ENCODE results near the gene NFKB1. TPM values are rescaled to one million over a fixed set of nuclear protein-coding genes. Genes with fewer than 3 reads are reported as not detected.
A peak's percentile ranks its signal among the peaks of the same experiment; 100 is the strongest.
"Not testable (repeated sequence)": the region's sequence is repeated elsewhere in the genome, so short reads cannot be mapped to it uniquely, and the experiment has no call there.

Gene NFKB1
- total and polyA plus RNA-seq, 5 donors: 8.8 to 24.0 (median 21.8) TPM

DNA sequence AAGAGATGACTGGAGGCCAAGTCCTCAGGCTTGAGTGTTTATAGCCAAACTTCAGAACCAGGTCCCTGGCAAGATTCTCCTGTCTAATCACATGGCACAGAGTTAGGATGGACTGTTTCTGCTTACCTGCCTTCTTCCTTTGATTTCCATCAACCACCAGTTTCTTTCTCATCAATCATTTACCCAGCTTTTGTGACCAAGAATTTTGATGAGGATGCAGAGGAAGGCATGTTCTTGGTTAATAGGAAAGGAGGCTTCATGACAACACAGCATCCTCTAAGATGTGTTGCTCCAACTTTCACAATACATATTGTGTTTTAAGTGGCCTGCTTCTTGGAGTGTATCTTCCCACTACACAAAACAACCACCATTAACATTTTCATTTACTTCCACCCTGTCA is 65.3 kb downstream of the NFKB1 start:
- DNase-seq (no peak), ATAC-seq (no peak)
- no peaks in the 10 kb centered on the region for H3K27me3 ChIP-seq (ENCODE audit: control insufficient read depth, insufficient read depth)
- H3K27ac ChIP-seq (ENCODE audit: low read length): no peak overlapping the region
- no peaks in the 10 kb centered on the region for H3K9me3 ChIP-seq (ENCODE audit: control insufficient read depth, low read length)
- intact Hi-C loops (cut with DNase I): loop anchor here in 1 of 4 donors (10.0 kb wide), 1 partner anchor 62 kb away; the partner anchor contains the start of gene NFKB1
- H3K4me1 ChIP-seq (ENCODE audit: control insufficient read depth, insufficient read depth, low read length): peaks cover 5% of the 10 kb centered on the region
- no peak overlapping the region for H3K4me3 ChIP-seq (ENCODE audit: low read length)

GRCh38 chr4:102567427-102567826 is 66.3 kb downstream of the NFKB1 start:
- H3K9me3 ChIP-seq (ENCODE audit: control insufficient read depth, low read length): no peaks in the 10 kb centered on the region
- DNase-seq: no peak
- WGBS: 64% methylated on average over 1 of the region's 1 CpG
- intact Hi-C loops (cut with DNase I): loop anchor here in 1 of 4 donors (10.0 kb wide), 1 partner anchor 63 kb away; the partner anchor contains the start of gene NFKB1
- H3K4me3 ChIP-seq (ENCODE audit: low read length): no peak overlapping the region
- no peak for ATAC-seq
- no peaks in the 10 kb centered on the region for H3K27me3 ChIP-seq (ENCODE audit: control insufficient read depth, insufficient read depth)
- H3K4me1 ChIP-seq (ENCODE audit: control insufficient read depth, insufficient read depth, low read length): peaks cover 1% of the 10 kb centered on the region
- no peak overlapping the region for H3K27ac ChIP-seq (ENCODE audit: low read length)

DNA sequence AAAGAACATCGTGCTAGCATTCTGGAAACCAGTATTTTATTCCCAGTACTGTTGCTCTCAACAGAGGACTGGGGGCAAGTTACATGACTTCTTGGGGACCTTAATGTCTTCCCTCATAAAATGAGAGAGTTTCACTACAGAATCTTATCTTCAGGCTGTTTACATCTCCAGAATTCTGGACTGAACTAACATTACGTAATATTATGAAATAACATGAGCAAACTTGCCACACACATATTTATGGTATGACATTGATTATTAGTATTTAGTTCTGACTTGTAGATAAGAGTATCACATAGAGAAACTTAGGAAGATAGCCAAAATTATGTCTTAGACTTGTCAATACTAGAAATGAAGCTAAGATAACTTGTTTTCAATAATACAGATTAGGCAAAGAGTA is 68.0 kb downstream of the NFKB1 start:
- H3K4me3 ChIP-seq (ENCODE audit: low read length): no peak overlapping the region
- no peaks in the 10 kb centered on the region for H3K27me3 ChIP-seq (ENCODE audit: control insufficient read depth, insufficient read depth)
- ATAC-seq: no peak
- no peaks in the 10 kb centered on the region for H3K9me3 ChIP-seq (ENCODE audit: control insufficient read depth, low read length)
- H3K27ac ChIP-seq (ENCODE audit: low read length): no peak overlapping the region
- DNase-seq: no peak
- intact Hi-C loops (cut with DNase I): loop anchor here in 1 of 4 donors (10.0 kb wide), 1 partner anchor 64 kb away; the partner anchor contains the start of gene NFKB1
- H3K4me1 ChIP-seq (ENCODE audit: control insufficient read depth, insufficient read depth, low read length): peaks cover 2% of the 10 kb centered on the region
- WGBS: 57% methylated on average over 2 of the region's 2 CpGs

- H3K4me3 ChIP-seq (ENCODE audit: low read length); ATAC-seq; H3K27me3 ChIP-seq (ENCODE audit: control insufficient read depth, insufficient read depth); intact Hi-C loops (cut with DNase I); H3K27ac ChIP-seq (ENCODE audit: low read length); H3K4me1 ChIP-seq (ENCODE audit: control insufficient read depth, insufficient read depth, low read length); H3K9me3 ChIP-seq (ENCODE audit: control insufficient read depth, low read length); DNase-seq: not testable (repeated sequence)
- 99% methylated on average over 1 of the region's 1 CpG for WGBS
These were observed 69.1 kb downstream of the NFKB1 start for GRCh38 chr4:102570211-102570610.

- intact Hi-C loops (cut with DNase I): no loop called here
- Histone ChIP-seq H3K4me3 (ENCODE audit: low read length) (no peak overlapping the region), H3K4me1 (ENCODE audit: control insufficient read depth, insufficient read depth, low read length) (peaks cover 4% of the 10 kb centered on the region), H3K27ac (ENCODE audit: low read length) (no peak overlapping the region), H3K9me3 (ENCODE audit: control insufficient read depth, low read length) (no peaks in the 10 kb centered on the region), H3K27me3 (ENCODE audit: control insufficient read depth, insufficient read depth) (no peaks in the 10 kb centered on the region)
- no peak for DNase-seq
- no peak for ATAC-seq
- 86% methylated on average over 3 of the region's 3 CpGs for WGBS
These were observed 71.3 kb downstream of the NFKB1 start for GRCh38 chr4:102572452-102572851.

GRCh38 chr4:102574317-102574716 is 73.2 kb downstream of the NFKB1 start:
- peaks cover 4% of the 10 kb centered on the region for H3K4me1 ChIP-seq (ENCODE audit: control insufficient read depth, insufficient read depth, low read length)
- ATAC-seq (peak; percentile 51 to 60), DNase-seq (no peak)
- 41% methylated on average over 2 of the region's 2 CpGs for WGBS
- H3K27ac ChIP-seq (ENCODE audit: low read length): no peak overlapping the region
- H3K9me3 ChIP-seq (ENCODE audit: control insufficient read depth, low read length): no peaks in the 10 kb centered on the region
- intact Hi-C loops (cut with DNase I): no loop called here
- H3K27me3 ChIP-seq (ENCODE audit: control insufficient read depth, insufficient read depth): no peaks in the 10 kb centered on the region
- no peak overlapping the region for H3K4me3 ChIP-seq (ENCODE audit: low read length)

- 88% methylated on average over 6 of the region's 6 CpGs for WGBS
- intact Hi-C loops (cut with DNase I): no loop called here
- ATAC-seq: no peak
These were observed 74.4 kb downstream of the NFKB1 start for GRCh38 chr4:102575369-102576129.

DNA sequence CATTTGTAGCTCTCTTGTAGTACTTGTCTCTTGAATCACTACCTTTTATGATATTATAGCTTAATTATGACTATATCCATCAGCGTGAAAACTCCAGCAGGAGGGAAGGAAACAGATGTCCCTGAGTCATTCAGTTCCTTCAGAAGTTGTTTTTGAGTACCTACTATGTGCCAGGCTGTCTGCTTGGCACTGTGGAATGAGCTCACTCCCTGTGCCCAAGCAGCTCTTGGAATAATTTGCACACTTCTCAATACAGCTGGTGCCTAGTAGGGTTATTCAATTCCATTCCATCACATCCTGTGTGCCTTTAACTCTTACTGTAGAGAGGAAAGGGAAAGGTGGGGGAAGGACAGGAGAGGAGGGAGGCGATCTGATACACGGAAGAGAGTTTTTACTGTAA is 77.1 kb downstream of the NFKB1 start:
- Histone ChIP-seq H3K4me1 (ENCODE audit: control insufficient read depth, insufficient read depth, low read length) (peaks cover 4% of the 10 kb centered on the region), H3K9me3 (ENCODE audit: control insufficient read depth, low read length) (no peaks in the 10 kb centered on the region), H3K4me3 (ENCODE audit: low read length) (no peak overlapping the region), H3K27ac (ENCODE audit: low read length) (no peak overlapping the region), H3K27me3 (ENCODE audit: control insufficient read depth, insufficient read depth) (no peaks in the 10 kb centered on the region)
- DNase-seq: no peak
- WGBS: 73% methylated on average over 3 of the region's 3 CpGs
- intact Hi-C loops (cut with DNase I): no loop called here
- ATAC-seq: peak in 1 of 2 donors; percentile 23

More at GRCh38 chr4:102575369-102576129, 74.4 kb downstream of the NFKB1 start:
- no peak for DNase-seq
- Histone ChIP-seq H3K4me1 (ENCODE audit: control insufficient read depth, insufficient read depth, low read length) (peaks cover 4% of the 10 kb centered on the region), H3K27me3 (ENCODE audit: control insufficient read depth, insufficient read depth) (no peaks in the 10 kb centered on the region), H3K27ac (ENCODE audit: low read length) (no peak overlapping the region), H3K4me3 (ENCODE audit: low read length) (no peak overlapping the region), H3K9me3 (ENCODE audit: control insufficient read depth, low read length) (no peaks in the 10 kb centered on the region)

DNA sequence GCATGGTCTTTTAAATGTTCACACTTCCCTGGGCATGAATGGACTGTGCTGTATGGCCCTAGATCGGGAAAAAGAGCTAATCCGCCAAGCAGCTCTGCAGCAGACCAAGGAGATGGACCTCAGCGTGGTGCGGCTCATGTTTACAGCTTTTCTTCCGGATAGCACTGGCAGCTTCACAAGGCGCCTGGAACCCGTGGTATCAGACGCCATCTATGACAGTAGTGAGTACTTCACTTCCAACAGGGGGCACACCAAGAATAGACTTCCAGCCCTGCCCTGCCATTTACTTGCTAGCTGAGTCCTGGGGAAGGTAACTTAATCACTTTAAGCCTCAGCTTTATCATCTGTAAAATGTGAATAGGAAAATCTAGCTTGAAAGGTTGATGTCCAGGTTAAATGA is 77.7 kb downstream of the NFKB1 start:
- Histone ChIP-seq H3K4me1 (ENCODE audit: control insufficient read depth, insufficient read depth, low read length) (peaks cover 4% of the 10 kb centered on the region), H3K9me3 (ENCODE audit: control insufficient read depth, low read length) (no peaks in the 10 kb centered on the region), H3K4me3 (ENCODE audit: low read length) (no peak overlapping the region), H3K27me3 (ENCODE audit: control insufficient read depth, insufficient read depth) (no peaks in the 10 kb centered on the region), H3K27ac (ENCODE audit: low read length) (no peak overlapping the region)
- WGBS: 63% methylated on average over 8 of the region's 8 CpGs
- DNase-seq (peak; percentile 22 to 63 (median 45)), ATAC-seq (peak; percentile 67 to 78)
- intact Hi-C loops (cut with DNase I): no loop called here

DNA sequence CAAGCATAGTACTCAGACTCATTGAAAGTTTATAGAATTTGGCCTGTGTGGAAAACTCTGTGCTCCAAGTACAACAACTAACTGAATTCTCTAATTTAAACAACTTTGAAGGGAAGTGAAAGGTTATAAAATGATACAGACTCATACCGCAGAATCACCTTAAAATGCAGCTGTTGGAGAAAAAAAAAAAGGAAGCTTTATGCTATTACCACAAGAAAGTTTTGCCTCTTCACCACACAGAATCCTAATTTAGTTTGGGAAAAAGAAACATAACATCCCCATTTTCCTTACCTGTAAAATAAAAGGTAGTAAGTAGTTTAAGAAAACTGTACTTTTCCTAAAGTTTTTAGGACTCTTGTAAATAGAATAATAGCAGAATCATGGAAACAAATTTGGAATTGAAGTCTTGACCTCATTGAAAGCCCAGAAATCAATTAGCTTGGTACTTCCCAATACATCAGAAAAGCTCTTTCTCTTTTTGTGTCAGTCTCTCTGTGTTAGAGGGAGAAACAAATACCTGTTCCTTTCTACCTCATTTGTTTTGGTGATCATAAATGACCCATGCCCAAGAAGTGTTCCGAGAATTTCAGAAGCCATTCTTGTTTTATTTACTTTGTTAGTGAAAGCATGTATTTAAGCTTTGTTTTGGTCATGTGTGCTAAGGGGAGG is 78.8 kb downstream of the NFKB1 start:
- 95% methylated on average over 2 of the region's 2 CpGs for WGBS
- DNase-seq (no peak), ATAC-seq (no peak)
- no peaks in the 10 kb centered on the region for H3K9me3 ChIP-seq (ENCODE audit: control insufficient read depth, low read length)
- no peaks in the 10 kb centered on the region for H3K27me3 ChIP-seq (ENCODE audit: control insufficient read depth, insufficient read depth)
- H3K27ac ChIP-seq (ENCODE audit: low read length): no peak overlapping the region
- intact Hi-C loops (cut with DNase I): no loop called here
- H3K4me1 ChIP-seq (ENCODE audit: control insufficient read depth, insufficient read depth, low read length): peaks cover 1% of the 10 kb centered on the region
- H3K4me3 ChIP-seq (ENCODE audit: low read length): no peak overlapping the region

- intact Hi-C loops (cut with DNase I): no loop called here
- Histone ChIP-seq H3K4me3 (ENCODE audit: low read length) (no peak overlapping the region), H3K4me1 (ENCODE audit: control insufficient read depth, insufficient read depth, low read length) (peaks cover 1% of the 10 kb centered on the region), H3K27ac (ENCODE audit: low read length) (no peak overlapping the region), H3K27me3 (ENCODE audit: control insufficient read depth, insufficient read depth) (no peaks in the 10 kb centered on the region), H3K9me3 (ENCODE audit: control insufficient read depth, low read length) (no peaks in the 10 kb centered on the region)
- no peak for ATAC-seq
- 70% methylated on average over 1 of the region's 1 CpG for WGBS
- DNase-seq: no peak
These were observed 79.3 kb downstream of the NFKB1 start for GRCh38 chr4:102580463-102580842.

Measured in right cardiac atrium (tissue), 5 donors.